ENCODE measurements around the gene BICRA. TPM values are rescaled to one million over a fixed set of nuclear protein-coding genes. Genes with fewer than 3 reads are reported as not detected.
A peak's percentile ranks its signal among the peaks of the same experiment; 100 is the strongest.

Gene BICRA
- polyA plus RNA-seq, 1 donor (not counting 4 experiments of a cell fraction or from before 2014, with no cell fraction given) = 0.42 TPM

- DNase-seq (ENCODE audit: low read depth, low spot score) = no peak
- no peak for TF ChIP-seq EZH2 (IDR thresholded peaks at IDR 0.05; ENCODE audit: low read length)
- TF ChIP-seq CTCF (optimal IDR thresholded peaks at IDR 0.05 in 1 of 3, IDR thresholded peaks at IDR 0.05 in 1 of 3, conservative IDR thresholded peaks at IDR 0.05 in 1 of 3; ENCODE audit: extremely low read depth in 1 of 3, insufficient read depth in 2 of 3, low read length in 3 of 3) = no peak
- peaks cover 25% of the 10 kb centered on the region for H3K79me2 ChIP-seq (ENCODE audit: control insufficient read depth, insufficient read depth, low read length)
- no peak overlapping the region for H3K9ac ChIP-seq (ENCODE audit: control insufficient read depth, extremely low read depth, insufficient read depth, low read length)
- no peak overlapping the region for H2AFZ ChIP-seq (ENCODE audit: control insufficient read depth, low read length)
- no peak overlapping the region for H3K4me2 ChIP-seq (ENCODE audit: control insufficient read depth, extremely low read depth, insufficient read depth, low read depth, low read length)
- no peaks in the 10 kb centered on the region for H3K9me1 ChIP-seq (ENCODE audit: control insufficient read depth, extremely low read depth, insufficient read depth, low read length)
- no peaks in the 10 kb centered on the region for H3K27me3 ChIP-seq (ENCODE audit: control insufficient read depth, extremely low read depth, insufficient read depth, low read length)
- H3K36me3 ChIP-seq (ENCODE audit: control insufficient read depth in 2 of 2, extremely low read depth in 1 of 2, insufficient read depth in 2 of 2, low read length in 2 of 2) = peaks cover 20 to 43% of the 10 kb centered on the region in 2 experiments
- dilution Hi-C loops (cut with MboI; ENCODE audit: extremely low pct_ligation_motif_present, low sequenced_read_pairs) = no loop called here
- no peak overlapping the region for H3K4me3 ChIP-seq (ENCODE audit: control insufficient read depth in 2 of 3, extremely low read depth in 1 of 3, insufficient read depth in 2 of 3, low read depth in 1 of 3, low read length in 3 of 3)
- H3K9me3 ChIP-seq (ENCODE audit: control insufficient read depth, low read depth, low read length) = no peaks in the 10 kb centered on the region
- peak overlapping the region; percentile 20 for H3K27ac ChIP-seq (ENCODE audit: control insufficient read depth, insufficient read depth, low read length)
- FAIRE-seq = peak; percentile 44
- peaks cover 35% of the 10 kb centered on the region for H3K4me1 ChIP-seq (ENCODE audit: control insufficient read depth, extremely low read depth, insufficient read depth, low read length)
- peaks cover 2% of the 10 kb centered on the region for H4K20me1 ChIP-seq (ENCODE audit: control insufficient read depth, extremely low read depth, insufficient read depth, low read length)
Measured at GRCh38 chr19:47730521-47730889, 121.6 kb downstream of the BICRA start.

GRCh38 chr19:47730910-47731309 lies 122.0 kb downstream of the BICRA start:
- Histone ChIP-seq H3K4me3 (ENCODE audit: control insufficient read depth in 2 of 3, extremely low read depth in 1 of 3, insufficient read depth in 2 of 3, low read depth in 1 of 3, low read length in 3 of 3) (no peak overlapping the region), H4K20me1 (ENCODE audit: control insufficient read depth, extremely low read depth, insufficient read depth, low read length) (peaks cover 2% of the 10 kb centered on the region), H3K4me2 (ENCODE audit: control insufficient read depth, extremely low read depth, insufficient read depth, low read depth, low read length) (no peak overlapping the region), H3K27ac (ENCODE audit: control insufficient read depth, insufficient read depth, low read length) (peak overlapping the region; percentile 20), H3K79me2 (ENCODE audit: control insufficient read depth, insufficient read depth, low read length) (peaks cover 25% of the 10 kb centered on the region), H3K36me3 (ENCODE audit: control insufficient read depth in 2 of 2, extremely low read depth in 1 of 2, insufficient read depth in 2 of 2, low read length in 2 of 2) (peaks cover 20 to 39% of the 10 kb centered on the region in 2 experiments), H2AFZ (ENCODE audit: control insufficient read depth, low read length) (no peak overlapping the region), H3K9ac (ENCODE audit: control insufficient read depth, extremely low read depth, insufficient read depth, low read length) (no peak overlapping the region), H3K9me1 (ENCODE audit: control insufficient read depth, extremely low read depth, insufficient read depth, low read length) (no peaks in the 10 kb centered on the region), H3K4me1 (ENCODE audit: control insufficient read depth, extremely low read depth, insufficient read depth, low read length) (peaks cover 31% of the 10 kb centered on the region), H3K27me3 (ENCODE audit: control insufficient read depth, extremely low read depth, insufficient read depth, low read length) (no peaks in the 10 kb centered on the region), H3K9me3 (ENCODE audit: control insufficient read depth, low read depth, low read length) (no peaks in the 10 kb centered on the region)
- dilution Hi-C loops (cut with MboI; ENCODE audit: extremely low pct_ligation_motif_present, low sequenced_read_pairs) = no loop called here
- DNase-seq (ENCODE audit: low read depth, low spot score) (no peak), FAIRE-seq (no peak)
- TF ChIP-seq EZH2 (IDR thresholded peaks at IDR 0.05; ENCODE audit: low read length) = no peak
- TF ChIP-seq CTCF (optimal IDR thresholded peaks at IDR 0.05 in 1 of 3, IDR thresholded peaks at IDR 0.05 in 1 of 3, conservative IDR thresholded peaks at IDR 0.05 in 1 of 3; ENCODE audit: extremely low read depth in 1 of 3, insufficient read depth in 2 of 3, low read length in 3 of 3) = no peak

Measured in keratinocyte (primary cell).